ENCODE measurements around the gene MDFI.

GRCh38 chr6:41607036-41607435, 31.2 kb upstream of the MDFI start:
- TF ChIP-seq CTCF (IDR thresholded peaks at IDR 0.05): no peak
- no peak for TF ChIP-seq POLR2A (IDR thresholded peaks at IDR 0.05; ENCODE audit: low read length)
- TF ChIP-seq RAD21 (conservative IDR thresholded peaks at IDR 0.05 in 1 of 2, IDR thresholded peaks at IDR 0.05 in 1 of 2): no peak
- no peak for TF ChIP-seq NR3C1 (IDR thresholded peaks at IDR 0.05)
- no peak for TF ChIP-seq ZSCAN20 (CRISPR knock-in tag; IDR thresholded peaks at IDR 0.05)
- TF ChIP-seq USF2 (IDR thresholded peaks at IDR 0.05): no peak
- no peak for TF ChIP-seq ESRRA (IDR thresholded peaks at IDR 0.05; ENCODE audit: borderline replicate concordance, low read length)
